HL-60/S4 treated with retinoic acid at 250 ng/mL for 4 days and 3 days (cell line): ENCODE results near the gene PRPSAP1.

Experiments used
- in situ Hi-C: fragments of 300-500 bp; cut with MboI; formaldehyde crosslinking; loops from 2 replicates; pipeline ENCODE4 v1.7.0; 2022; ENCODE audit warnings: low sequenced_read_pairs

PRPSAP1 gene

DNA sequence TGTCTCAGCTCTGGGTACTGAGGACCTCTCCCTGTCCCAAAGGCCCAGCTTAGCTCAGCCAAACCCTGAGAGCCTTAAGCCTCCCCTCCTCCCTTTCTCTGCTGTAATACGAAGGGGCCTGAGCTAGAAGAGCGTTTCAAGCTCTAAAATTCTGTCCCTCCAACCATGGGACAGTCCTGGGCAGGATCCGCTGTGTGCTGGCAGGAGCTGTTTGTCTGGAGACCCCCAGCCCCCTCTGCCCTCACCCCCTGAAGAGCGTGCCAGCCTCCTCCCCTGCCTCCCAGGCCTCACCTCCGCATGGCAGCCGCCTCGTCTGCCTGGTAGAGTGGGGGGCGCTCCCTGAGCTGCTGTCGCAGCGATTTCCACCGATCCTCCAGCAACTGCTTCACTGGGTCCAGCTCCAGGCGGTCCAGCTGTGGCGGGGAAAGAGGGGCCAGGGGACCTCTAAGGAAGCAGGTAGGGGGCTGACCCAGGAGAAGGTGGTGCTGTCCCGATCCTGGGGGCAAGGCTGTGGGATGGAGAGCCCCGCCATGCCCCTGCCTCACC is 73.9 kb downstream of the PRPSAP1 start:
- in situ Hi-C loops = loop anchor here (5.0 to 25.0 kb wide), 3 partner anchors 163 to 518 kb away; partner anchors contain the start of genes GALK1 and MRPL38

DNA sequence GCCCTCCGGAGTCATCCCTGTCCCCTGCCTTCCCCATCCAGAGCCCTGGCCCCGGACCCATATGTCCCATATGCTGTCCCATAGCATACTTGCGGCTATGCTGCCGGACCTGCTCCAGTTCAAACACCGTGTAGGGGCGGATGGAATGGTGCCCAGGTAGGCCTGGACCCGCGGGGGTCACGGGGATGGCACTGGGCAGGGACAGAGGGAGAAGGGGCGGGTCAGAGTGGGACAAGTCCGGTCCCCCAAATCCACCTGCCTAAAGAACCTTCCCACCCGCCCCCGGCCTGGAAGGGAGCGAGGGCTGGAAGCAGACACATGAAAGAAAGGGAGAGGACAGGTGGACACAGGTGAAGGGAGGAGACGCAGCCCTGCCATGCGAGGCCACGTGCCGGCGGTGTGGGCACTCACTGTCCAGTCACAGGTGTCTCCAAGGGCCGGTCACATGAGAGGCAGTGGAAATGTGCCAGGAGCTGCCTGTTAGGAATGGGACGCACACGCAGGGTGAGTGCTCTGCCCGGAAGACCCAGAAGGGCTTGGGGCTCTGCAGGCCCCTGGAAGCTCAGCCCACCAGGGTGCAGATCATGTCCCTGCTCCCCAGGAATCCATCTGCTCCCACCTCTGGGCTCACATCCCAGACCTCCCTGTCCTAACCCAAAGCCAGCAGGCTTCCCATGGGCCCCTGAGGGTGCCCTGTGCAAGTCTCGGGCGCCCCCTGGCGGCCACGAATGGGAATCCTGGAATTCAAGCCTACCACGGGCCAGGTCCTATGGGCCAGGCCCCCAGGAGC is 74.6 kb downstream of the PRPSAP1 start:
- in situ Hi-C loops = loop anchor here (25.0 kb wide), 2 partner anchors 367 to 517 kb away; partner anchors contain the start of genes GALK1 and MRPL38

GRCh38 chr17:76278268-76278908 is 75.3 kb downstream of the PRPSAP1 start:
- in situ Hi-C loops = loop anchor here (25.0 kb wide), 2 partner anchors 366 to 516 kb away; partner anchors contain the start of genes GALK1 and MRPL38

DNA sequence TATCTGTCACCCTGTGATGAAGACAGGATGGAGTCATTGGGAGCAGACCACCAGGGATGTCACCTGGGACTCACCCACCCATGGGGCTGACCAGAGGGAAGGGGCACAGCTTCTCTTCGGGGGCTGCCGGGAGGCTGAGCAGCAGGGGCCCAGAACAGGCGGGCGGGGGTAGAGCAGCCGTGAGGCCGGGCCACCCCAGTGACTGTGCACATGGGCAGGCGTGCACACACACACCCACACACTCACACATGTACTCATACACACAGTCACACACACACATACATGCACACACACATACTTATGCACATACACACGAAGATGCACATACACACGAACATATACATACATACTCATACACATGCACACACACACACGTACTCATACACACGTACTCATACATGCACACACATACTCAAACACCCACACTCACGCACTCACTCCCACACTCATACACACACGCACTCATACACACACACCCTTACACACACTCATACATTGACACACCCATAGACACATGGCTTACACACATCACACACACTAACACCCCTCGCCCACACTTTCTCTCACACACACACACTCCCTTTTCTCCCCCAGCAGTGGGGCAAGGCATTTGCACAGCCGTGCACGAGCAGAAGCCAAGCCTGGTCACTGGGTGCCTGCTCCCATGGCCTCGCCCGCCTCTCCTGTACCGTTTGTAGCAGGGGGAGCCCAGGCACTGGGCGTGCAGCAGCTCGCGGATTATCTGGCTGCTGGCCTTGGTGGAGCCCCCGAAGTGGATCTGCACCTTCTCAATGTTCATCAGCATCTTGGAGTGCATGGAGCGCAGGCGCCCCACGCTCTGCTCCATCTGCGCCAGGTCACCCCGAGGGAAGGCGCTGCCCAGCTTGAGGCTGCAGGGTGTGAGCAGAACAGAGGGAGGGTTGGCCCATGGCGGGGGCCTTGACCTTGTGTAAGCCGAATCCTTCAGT is 76.1 kb downstream of the PRPSAP1 start:
- in situ Hi-C loops = loop anchor here (25.0 kb wide), 2 partner anchors 365 to 515 kb away; partner anchors contain the start of genes GALK1 and MRPL38

- in situ Hi-C loops = loop anchor here (25.0 kb wide), 2 partner anchors 364 to 514 kb away; partner anchors contain the start of genes GALK1 and MRPL38
Observed at GRCh38 chr17:76276461-76277299, 77.0 kb downstream of the PRPSAP1 start.

DNA sequence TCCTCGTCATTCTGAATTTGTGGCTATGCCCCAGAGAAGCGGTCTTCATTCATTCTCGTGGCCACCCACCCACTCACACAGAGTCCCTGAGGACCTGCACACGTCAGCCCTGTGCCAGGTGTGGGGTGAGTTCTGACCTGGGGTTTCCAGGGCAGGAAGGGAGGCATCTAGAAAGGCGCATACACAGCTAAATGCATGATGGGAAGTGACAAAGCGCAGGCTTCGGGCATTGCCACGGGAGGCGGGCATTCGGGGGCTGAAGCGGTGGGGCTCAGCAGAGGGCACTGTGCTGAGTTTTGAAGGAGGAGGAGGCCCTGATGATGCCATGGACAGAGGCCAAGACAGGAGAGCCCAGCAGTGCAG is 77.7 kb downstream of the PRPSAP1 start:
- in situ Hi-C loops = loop anchor here (25.0 kb wide), 2 partner anchors 364 to 514 kb away; partner anchors contain the start of genes GALK1 and MRPL38

DNA sequence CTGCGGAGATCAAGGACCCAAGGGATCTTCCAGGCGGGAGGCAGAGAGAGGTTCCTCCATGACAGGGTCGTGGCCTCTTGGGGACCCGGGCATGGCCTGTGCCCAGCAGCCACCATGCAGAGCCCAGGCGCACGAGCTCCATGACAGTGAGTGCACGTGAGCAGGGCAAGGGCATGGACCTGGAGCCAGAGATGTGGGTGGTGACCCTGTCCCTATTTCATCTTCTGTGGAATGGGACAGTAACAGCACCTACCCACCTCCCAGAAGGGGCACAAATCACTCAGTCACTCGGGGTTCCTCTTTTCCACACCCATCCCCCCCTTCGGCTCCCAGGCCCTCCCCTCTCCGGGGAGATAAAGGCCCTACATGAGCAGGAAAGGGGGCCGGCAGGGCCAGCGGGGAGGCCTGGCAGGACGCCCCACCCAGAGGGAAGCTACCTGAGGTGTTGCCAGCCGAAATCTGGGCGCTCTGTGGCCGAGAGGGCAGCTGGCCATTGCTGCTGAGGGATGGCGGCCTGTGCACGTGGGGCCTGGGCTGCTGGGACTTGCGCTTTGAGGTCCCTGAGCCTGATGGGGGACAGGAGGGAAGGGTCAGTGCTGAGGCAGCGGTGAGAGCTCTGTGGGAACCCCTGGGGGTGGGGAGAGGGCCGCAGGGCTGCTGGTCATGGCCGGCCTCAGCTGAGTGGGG is 78.2 kb downstream of the PRPSAP1 start:
- in situ Hi-C loops = loop anchor here (25.0 kb wide), 2 partner anchors 363 to 513 kb away; partner anchors contain the start of genes GALK1 and MRPL38

GRCh38 chr17:76274112-76274956 is 79.4 kb downstream of the PRPSAP1 start:
- in situ Hi-C loops = no loop called here

DNA sequence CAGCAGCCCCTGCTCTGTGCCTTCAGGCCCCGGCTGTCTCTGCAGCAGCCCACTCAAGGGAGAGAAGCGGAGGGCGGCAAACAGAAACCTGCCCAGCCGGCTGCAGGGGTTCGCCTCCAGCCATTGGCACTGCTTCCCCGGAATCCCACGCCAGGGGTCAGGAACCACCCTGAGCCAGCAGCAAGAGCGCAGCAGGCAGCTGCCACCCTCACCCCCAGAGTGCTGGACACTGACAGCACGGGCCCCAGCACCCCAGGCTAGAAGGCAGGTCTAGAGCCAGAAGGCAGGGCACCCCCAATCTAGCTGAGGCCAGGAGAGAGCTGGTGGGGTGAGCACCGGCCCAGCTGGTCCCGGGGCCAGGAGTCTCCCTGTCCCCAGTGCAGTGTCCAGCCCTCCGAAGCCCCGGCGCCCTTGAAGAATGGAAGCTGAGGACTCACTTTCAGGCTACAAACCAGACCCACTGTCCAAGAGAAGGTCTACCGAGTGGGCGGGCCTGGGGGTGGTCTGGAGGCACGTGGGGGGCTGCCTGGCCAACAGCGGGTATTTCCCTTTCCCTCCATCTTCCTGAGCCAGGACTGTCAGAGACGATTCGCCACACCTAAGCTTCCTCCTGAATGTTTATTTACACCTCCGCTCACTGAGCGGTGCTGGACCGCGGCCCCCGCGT is 80.1 kb downstream of the PRPSAP1 start:
- in situ Hi-C loops = no loop called here

- in situ Hi-C loops = no loop called here
Observed at GRCh38 chr17:76272541-76273444, 80.9 kb downstream of the PRPSAP1 start.

DNA sequence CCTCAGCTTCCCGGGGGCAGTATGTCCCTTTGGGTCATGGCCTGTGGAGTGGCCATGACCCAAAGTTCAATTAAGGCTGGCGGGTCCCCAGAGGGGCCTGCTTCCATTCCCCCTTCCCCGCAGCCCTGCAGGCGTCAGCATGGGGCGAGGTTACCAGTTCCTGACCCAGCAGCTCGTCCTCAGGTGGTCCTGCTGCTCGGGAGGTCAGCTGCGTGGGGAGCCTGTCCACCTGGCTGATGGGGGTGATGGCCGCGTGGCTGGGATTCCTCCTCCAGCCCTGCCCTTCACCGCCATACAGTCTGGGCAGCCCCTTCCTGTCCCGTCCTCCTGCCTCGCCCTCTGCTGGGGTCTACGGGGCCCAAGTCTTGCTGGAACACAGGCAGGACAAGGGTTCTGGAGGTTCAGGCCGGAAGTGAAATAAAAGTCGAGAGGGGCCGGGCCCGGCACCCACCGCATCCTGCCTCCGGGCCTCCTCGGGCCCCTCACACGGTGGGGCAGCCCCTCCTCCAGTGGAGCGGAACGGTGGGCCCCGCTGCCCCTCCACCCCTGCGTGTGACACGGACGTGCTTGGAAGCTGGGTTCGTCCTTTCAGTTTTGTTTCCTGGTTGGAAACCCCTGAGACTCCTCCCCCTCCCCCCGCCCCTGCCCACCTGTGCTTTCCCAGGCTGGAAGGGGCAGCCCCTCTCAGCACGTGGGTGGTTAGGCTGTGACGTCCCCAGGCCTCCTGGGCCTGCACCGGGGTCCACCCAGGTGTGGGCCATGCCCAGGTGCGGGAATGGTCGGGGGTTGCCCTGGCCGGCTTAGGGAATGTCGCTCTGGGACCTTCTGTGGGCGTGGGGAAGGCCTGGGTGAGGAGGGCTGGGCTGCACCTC is 81.8 kb downstream of the PRPSAP1 start:
- in situ Hi-C loops = no loop called here

GRCh38 chr17:76270770-76271668 is 82.7 kb downstream of the PRPSAP1 start:
- in situ Hi-C loops = no loop called here

DNA sequence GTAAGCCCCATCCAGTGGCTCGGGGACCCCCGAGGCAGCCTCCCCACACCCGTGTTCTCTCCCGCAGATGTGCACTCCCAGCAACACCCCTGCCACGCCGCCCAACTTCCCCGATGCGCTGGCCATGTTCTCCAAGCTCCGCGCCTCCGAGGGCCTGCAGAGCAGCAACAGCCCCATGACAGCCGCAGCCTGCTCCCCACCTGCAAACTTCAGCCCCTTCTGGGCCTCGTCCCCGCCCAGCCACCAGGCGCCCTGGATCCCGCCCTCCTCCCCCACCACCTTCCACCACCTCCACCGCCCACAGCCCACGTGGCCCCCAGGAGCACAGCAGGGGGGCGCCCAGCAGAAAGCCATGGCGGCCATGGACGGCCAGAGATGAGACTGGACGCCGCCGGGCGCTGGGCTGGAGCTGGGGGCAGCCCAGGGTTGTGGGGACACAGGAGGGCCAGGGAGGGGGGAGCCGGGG is 83.6 kb downstream of the PRPSAP1 start:
- in situ Hi-C loops = no loop called here
